ENCODE measurements around the gene ALPI. TPM values are rescaled to one million over a fixed set of nuclear protein-coding genes. Genes with fewer than 3 reads are reported as not detected.
"Not testable (repeated sequence)": the region's sequence is repeated elsewhere in the genome, so short reads cannot be mapped to it uniquely, and the experiment has no call there.

Gene ALPI
- total RNA-seq, 1 donor from 2014 or later: not detected

DNA sequence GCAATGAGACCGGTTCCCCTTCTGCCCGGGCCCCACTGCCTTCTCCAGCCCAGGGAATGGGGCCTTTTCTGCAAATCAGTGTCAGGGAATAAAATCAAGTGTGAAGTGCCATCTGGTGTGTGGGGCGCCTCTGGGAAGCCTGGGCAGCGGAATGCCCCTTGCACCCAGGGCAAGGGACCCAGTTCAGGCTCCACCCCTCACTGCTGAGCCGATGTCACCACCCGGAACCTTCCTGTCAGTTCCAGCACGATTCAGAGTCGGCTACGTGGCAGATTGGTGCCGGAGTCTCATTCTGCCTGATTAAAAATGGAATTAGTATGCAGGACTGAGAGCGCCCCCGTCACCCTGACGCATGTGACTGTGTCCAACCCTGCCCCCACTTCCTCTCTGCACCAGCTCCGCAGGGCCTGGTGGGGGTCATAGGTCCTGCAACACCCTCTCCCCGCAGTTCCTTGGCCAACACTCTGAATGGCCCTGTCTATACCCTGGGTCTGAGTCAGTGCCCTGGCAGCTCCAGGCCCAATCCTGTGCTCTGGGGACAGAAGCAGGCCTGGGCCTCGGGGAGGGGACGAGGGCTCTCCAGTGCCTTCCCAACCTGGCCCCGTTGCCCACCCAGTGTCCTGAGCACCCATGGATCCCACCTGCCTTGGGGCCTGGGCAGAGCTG is 8.2 kb upstream of the ALPI start:
- no peak overlapping the region for H3K4me3 ChIP-seq (ENCODE audit: low read depth, low read length)
- TF ChIP-seq, protein P1, sequence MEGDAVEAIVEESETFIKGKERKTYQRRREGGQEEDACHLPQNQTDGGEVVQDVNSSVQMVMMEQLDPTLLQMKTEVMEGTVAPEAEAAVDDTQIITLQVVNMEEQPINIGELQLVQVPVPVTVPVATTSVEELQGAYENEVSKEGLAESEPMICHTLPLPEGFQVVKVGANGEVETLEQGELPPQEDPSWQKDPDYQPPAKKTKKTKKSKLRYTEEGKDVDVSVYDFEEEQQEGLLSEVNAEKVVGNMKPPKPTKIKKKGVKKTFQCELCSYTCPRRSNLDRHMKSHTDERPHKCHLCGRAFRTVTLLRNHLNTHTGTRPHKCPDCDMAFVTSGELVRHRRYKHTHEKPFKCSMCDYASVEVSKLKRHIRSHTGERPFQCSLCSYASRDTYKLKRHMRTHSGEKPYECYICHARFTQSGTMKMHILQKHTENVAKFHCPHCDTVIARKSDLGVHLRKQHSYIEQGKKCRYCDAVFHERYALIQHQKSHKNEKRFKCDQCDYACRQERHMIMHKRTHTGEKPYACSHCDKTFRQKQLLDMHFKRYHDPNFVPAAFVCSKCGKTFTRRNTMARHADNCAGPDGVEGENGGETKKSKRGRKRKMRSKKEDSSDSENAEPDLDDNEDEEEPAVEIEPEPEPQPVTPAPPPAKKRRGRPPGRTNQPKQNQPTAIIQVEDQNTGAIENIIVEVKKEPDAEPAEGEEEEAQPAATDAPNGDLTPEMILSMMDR (conservative IDR thresholded peaks at IDR 0.05; ENCODE audit: low read depth, low read length): no peak
- DNase-seq (ENCODE audit: low read depth): no peak

DNA sequence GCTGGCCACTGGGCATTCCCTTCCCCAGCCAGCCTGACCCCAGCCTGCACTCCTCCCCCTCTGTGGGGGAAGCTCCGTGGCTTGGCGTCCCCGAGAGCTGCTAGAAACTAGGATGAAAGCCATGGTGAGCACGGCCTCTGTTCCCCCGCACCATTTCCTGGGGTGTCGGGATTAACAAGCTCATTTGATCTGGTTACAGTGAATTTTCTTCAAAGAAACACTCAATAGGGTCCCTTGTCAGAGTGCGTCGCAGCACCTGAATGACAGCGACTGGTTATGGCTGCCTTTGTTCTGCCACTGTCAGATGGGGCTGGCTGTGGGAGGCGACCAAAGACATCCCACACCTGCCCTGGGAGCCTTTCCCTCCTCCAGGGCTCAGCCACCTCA is 7.7 kb upstream of the ALPI start:
- H3K4me3 ChIP-seq (ENCODE audit: low read depth, low read length): no peak overlapping the region
- DNase-seq (ENCODE audit: low read depth): no peak
- TF ChIP-seq, protein P1 (conservative IDR thresholded peaks at IDR 0.05; ENCODE audit: low read depth, low read length): no peak

DNA sequence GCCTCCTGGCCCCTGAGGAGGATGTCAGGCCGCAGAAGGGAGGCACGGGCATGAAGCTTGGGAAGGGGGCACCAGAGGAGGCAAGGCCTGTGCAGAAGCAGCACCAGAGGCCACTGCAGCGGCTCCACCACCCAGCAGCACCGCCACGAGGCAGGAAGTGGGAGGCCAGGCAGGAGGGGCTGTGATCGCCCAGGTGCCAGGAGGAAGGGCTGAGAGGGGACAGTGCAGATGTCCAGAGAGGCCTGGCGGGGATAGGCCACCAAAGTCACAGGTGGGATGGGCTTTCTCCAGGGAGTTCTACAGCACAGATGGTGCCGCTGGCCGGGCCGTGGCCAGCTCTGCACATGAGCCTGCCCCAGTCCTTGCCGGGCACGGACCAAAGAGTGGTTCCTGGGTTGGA is 6.0 kb upstream of the ALPI start:
- TF ChIP-seq, protein P1 (conservative IDR thresholded peaks at IDR 0.05; ENCODE audit: low read depth, low read length): no peak
- no peak overlapping the region for H3K4me3 ChIP-seq (ENCODE audit: low read depth, low read length)
- DNase-seq (ENCODE audit: low read depth): no peak

DNA sequence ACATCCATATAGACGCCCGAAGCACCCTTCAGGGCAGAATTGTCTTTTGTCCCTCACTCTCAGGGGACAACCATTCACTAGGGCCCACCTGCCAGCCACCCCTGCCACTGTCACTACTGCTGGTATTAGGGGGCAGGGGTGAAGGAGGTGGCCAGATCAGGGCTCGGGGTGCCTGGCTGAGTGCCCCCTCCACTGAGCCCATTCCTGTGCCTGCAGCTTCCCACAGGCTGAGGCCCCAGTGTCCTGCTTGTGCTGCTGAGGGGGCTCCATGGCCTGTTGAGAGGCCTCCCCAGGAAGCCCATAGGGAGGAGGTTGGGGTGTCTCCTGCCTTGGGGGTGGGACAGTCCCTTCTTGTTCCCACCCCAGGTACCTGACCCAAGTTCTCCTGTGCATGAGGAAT is 4.3 kb upstream of the ALPI start:
- DNase-seq (ENCODE audit: low read depth); H3K4me3 ChIP-seq (ENCODE audit: low read depth, low read length): not testable (repeated sequence)

DNA sequence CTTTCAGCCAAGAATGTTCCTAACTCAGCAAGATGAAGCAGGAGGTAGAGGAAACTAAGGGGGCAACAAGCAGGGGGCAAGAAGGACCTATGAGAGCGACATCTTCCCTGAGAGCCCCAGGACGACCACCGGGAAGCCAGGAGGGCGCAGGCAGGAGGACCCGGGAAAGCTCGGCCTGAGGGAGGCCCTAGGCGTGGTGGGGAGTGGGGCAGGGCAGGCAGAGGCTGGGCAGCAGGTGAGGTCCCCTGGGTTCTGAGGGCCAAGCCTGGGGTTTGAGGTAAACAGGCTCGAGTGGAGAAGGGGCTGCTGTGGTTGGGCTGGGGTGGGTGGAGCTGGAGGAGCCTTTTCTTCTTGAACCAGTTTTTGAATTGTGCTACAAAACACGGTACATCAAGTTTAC is 1.3 kb upstream of the ALPI start:
- H3K4me3 ChIP-seq (ENCODE audit: low read depth, low read length): no peak overlapping the region
- TF ChIP-seq, protein P1 (conservative IDR thresholded peaks at IDR 0.05; ENCODE audit: low read depth, low read length): no peak
- DNase-seq (ENCODE audit: low read depth): no peak

DNA sequence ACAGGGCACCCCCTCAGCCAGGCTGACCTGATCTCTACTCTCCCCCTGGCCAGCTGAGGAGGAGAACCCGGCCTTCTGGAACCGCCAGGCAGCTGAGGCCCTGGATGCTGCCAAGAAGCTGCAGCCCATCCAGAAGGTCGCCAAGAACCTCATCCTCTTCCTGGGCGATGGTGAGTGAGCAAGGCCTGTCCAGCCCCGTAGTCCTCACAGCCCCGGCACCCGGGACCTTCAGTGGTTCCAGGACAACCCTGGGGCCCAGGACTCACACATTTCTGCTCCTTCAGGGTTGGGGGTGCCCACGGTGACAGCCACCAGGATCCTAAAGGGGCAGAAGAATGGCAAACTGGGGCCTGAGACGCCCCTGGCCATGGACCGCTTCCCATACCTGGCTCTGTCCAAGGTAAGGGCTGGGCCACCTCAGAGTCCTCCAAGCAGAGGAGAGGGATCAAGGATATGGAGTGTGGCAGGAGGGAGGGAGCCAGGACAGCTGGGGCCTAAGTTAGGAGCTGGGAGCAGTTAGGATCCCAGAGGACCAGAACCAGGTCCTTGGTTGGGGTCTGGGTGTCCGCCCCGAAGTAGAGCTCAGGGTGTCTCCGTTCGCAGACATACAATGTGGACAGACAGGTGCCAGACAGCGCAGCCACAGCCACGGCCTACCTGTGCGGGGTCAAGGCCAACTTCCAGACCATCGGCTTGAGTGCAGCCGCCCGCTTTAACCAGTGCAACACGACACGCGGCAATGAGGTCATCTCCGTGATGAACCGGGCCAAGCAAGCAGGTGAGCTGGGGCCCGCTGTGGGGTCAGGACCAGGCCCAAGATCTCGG is 555 bp downstream of the ALPI start:
- H3K4me3 ChIP-seq (ENCODE audit: low read depth, low read length): no peak overlapping the region
- TF ChIP-seq, protein P1 (conservative IDR thresholded peaks at IDR 0.05; ENCODE audit: low read depth, low read length): no peak
- no peak for DNase-seq (ENCODE audit: low read depth)

DNA sequence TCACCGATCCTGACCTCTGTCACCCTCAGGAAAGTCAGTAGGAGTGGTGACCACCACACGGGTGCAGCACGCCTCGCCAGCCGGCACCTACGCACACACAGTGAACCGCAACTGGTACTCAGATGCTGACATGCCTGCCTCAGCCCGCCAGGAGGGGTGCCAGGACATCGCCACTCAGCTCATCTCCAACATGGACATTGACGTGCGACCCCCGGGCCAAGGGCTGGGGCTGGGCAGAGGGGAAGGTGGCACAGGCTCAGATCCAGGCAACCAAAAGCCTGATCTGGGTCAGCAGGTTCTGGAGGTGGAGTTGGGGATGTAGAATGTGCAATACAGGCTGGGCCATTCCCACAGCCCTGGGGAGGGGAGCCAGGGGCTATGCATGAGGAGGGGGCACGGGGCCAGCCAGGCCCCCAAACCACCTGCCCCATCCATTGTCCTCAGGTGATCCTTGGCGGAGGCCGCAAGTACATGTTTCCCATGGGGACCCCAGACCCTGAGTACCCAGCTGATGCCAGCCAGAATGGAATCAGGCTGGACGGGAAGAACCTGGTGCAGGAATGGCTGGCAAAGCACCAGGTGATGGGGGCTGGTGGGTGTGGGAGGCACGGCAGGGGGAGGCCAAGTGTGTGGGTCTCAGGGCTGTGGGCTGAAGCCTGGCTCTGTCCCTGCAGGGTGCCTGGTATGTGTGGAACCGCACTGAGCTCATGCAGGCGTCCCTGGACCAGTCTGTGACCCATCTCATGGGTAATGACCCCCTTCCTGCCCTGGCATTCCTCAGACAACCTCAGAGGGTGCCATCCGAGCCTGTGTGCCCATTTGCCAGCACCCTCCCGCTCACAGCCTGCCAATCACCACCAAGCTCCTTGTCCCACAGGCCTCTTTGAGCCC is 1.4 kb downstream of the ALPI start:
- no peak overlapping the region for H3K4me3 ChIP-seq (ENCODE audit: low read depth, low read length)
- no peak for DNase-seq (ENCODE audit: low read depth)
- TF ChIP-seq, protein P1 (conservative IDR thresholded peaks at IDR 0.05; ENCODE audit: low read depth, low read length): no peak
